ENCODE data around the gene ISM1. TPM values are rescaled to one million over a fixed set of nuclear protein-coding genes. Genes with fewer than 3 reads are reported as not detected.
A peak's percentile ranks its signal among the peaks of the same experiment; 100 is the strongest.

Gene ISM1
- 0.14 TPM in 1 of 2 replicates, not detected in the other for polyA plus RNA-seq (2014; cell fraction: cytosol; rRNA removed)
- not detected in 2 replicates for polyA plus RNA-seq (2014; cell fraction: nucleus; rRNA removed)

DNA sequence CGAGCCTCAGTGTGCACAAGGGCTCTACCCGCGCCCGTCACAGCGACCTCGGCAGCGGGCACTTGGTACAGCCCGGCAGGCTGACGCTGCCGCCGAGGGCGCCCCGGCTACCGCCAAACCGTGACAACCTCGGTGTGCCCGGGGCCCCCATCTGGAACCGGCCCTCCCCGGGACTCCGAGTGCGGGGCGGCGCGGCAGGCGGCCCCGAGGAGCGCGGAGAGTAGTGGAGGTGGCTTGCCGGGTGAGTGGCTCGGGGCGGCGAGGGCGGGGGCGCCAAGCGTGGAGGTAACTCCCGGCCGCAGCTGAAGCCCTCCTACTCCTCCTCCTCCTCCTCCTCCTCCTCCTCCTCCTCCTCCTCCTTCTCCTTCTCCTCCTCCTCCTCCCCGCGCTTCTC lies at the start of gene ISM1:
Gene ISM1 (plus strand): TSS at position 371 of the 394 bp plus-strand sequence. CDS start 503 bp downstream, outside the sequence.
- no peak for DNase-seq (ENCODE audit: low spot score)

DNA sequence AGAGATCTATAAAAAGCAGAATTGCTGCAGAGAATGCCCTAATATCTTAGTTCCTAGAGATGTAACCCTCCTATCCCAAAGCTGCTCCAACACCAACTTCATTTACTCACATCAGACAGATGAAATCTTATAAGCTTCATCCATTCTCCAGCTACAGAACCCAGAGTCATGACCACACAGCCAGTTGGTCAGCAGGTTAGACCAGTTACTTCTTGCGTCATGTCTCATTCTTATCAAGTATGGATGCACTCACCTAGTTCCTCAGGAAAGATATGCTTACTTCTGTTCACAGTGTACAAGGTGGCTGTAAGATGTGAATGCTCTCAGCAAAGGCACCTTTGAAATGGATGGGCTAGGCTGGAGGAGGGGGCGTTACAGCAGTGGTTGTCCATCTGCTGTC lies 47.9 kb upstream of the ISM1 start:
- no peak for DNase-seq (ENCODE audit: low spot score)

DNA sequence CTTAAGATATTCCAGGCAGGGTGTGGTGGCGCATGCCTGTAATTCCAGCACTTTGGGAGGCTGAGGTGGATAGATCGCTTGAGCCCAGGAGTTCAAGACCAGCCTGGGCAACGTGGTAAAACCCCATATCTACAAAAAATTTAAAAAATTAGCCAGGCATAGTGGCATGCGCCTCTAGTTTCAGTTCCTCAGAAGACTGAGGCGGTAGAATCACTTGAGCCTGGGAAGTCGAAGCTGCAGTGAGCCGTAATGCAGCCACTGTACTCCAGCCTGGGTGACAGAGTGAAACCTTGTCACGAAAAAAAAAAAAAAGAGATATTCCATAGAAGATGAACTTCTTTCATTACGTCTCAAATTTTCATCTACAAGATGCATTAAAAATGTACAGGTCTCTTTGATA lies 46.7 kb upstream of the ISM1 start:
- DNase-seq (ENCODE audit: low spot score), result no peak

DNA sequence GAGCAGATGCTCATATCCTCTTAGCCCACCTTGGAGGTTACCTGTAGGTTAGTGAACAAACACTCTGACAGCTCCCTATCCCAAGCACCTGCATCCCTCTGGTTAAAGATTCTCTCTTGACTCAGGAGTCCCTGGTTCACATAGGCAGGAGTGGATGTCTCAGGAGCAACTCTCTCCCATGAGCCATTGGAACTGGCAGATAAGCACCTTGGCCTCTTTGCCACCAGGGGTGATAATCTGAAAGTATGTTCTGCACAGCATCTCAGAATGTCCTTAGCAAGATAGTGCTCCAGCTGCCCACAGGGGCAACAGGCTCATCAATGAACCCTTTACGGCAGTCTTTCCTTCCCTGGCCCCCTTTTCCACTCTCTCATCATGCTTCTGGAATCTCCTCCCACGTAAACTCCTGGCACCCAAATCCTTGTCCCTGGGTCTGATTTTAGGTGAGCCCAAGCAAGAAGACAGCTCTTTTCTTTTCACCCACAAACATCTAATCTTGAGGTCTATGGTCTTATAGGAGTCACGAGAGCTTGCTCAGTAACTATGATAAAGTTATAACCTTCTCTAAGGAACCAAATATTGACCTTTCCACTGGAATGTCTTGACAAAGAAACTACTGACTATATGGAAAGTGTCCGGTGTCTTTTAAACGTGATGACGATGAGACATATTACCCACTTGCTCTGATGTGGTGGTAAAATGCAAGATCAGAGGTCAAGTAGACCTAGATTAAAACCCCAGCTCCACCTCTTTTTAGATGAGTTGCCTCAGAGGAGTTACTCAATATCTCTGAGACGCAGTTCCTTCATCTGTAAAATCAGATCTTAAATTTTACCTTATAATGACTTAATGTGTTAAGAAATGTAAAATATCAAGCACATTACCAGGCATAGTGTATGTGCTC lies 39.8 kb upstream of the ISM1 start:
- no peak for DNase-seq (ENCODE audit: low spot score)

DNA sequence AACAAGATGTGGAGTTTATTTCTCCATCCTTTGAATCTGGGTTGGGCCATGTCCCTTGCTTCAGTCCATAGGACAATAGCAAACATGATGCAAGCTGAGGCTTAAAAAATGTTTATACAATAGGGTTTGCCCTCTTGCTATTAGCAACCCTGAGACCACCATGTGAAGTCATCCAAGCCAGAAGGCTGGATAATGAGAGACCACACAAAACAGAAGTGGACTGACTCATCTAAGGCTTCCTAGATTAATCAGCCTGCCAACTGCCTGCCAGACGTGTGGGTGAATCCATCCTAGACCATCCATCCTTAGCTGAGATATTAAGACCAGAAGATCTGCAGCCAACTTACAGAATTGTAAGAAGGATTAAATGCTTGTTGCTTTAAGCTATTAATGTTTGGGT lies 38.1 kb upstream of the ISM1 start:
- DNase-seq (ENCODE audit: low spot score), result no peak

DNA sequence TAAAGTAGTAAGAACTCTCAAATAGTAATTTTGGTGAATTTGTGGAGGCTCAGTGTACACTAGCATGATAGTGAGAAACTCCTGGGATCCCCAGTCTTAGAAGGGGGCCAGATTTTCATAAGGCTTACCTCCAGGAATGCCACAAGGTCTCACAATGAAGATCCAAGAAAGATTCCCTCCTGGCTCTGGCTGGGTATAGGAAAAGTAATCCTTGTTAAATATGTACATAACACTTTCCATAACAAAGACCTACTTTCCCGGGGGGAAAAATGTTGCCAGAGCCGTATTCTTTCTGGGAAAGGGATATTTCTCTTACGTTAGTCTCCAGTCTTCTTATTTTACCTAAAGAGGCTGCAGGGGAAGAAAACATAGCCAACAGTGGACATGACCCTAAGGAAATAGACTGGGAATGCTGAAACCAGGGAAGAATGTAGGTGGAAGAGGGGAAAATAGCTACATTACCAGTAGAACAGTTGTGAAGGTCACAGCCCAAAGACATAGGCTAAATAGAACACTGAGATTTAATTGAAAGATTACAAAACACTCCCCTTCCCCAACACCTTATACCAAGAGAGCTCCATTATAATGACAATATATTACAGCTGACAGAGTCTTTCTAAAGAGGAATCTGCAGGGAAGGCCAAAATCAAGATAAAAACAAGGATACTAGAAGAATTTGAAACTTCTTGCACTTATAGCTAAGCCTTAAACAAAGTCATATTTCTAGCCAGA lies 34.9 kb upstream of the ISM1 start:
- no peak for DNase-seq (ENCODE audit: low spot score)

DNA sequence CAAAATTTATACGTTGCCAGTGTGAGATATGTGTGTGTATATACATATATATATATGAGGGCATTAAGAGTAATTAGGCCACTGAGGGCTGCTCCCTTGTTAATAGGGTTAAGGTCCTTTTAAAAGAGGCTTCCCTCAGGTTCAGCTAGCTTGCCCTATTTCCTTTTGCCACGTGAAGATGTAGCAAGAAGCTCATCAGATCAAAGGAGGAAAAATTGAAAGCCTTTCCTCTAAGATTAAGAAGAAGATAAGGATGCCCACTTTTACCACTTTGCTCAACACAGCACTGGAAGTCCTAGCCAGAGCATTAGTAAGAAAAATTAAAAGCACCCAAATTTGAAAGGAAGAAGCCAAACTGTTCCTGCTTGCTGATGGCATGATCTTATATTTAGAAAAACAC lies 33.2 kb upstream of the ISM1 start:
- no peak for DNase-seq (ENCODE audit: low spot score)

DNA sequence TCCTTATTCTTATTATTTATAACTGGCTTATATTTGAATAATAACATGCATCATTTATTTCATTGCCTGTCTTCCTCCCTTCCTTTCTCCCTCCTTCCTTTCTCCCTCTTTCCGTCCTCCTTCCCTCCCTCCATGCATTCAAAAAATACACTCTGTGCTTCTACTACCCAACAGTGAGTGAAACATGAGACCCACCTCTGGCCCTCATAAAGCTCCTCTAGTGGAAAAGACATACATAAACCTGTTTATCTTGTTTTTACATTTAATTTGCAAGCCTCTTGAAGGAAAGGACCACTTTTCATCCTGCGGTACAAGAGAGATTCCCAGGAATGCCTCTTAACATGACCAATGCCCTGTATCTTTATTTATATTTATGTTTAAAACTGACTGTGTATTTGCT lies 21.8 kb upstream of the ISM1 start:
- DNase-seq (ENCODE audit: low spot score), result no peak

DNA sequence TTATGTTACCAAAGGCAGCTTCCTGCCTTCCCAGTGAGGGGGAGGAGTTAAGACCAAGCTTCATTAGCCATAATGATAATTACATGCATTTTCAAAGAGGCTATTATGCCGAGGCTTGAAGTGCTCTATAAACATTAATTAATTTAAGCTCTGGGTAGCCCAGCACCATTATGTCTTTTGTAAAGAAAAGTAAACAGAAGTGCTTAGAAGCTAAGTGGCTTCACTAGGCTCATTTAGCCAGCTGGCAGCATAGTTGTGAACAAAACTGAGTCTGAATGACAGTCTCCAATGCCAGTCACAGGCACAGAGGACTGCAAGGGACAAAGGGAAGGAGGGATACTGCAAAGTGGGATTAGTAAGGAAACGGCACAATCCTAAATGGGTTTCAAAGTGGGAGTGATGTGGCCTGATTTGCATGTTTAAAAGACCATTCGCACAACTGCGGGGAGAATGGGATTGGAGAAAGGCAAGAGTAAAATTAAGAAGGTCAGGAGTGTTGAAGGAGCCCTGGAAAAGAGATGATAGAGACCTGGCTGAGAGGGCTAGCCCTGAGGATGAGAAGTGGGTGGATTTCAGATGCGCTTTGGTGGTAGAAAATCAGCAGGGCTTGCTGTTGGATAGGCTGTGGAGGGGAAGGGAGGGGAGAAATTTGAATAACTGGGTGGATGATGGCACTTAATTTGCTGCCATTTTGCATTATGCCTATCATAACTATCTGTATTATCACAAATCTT lies 20.1 kb upstream of the ISM1 start:
- no peak for DNase-seq (ENCODE audit: low spot score)

DNA sequence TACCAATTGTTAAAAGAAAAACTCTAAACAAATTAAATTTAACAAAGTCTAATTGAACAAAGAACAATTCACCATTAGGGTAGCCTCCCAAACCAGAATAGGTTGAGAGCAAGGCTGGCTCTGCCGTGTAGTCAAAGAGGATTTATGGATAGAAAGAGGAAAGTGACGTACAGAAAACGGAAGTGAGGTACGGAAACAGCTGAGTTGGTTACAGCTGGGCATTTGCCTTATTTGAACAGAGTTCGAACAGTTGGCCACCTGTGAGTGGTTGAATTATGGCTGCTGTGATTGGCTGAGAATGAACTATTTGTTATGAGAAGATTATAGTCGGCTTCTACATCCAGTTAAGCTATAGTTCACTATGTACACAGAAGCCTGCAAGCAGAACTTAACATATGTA lies 18.5 kb upstream of the ISM1 start:
- no peak for DNase-seq (ENCODE audit: low spot score)

DNA sequence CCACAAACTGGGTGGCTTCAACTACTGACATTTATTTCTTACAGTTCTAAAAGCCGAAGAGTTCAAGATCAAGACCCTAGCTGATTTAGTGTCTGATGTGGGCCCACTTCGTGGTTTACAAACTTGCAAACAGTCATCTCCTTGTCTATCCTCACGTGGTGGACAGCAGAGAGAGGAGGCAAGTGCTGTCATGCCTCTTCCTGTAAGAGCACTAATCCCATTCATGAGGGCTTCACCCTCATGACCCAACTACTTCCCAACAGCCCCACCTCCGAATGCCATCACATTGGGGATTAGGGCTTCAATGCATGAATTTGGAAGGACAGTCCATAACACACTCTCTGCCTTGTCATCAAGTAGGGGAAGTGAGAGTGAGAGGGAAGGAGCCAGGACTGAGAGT lies 15.6 kb upstream of the ISM1 start:
- no peak for DNase-seq (ENCODE audit: low spot score)

DNA sequence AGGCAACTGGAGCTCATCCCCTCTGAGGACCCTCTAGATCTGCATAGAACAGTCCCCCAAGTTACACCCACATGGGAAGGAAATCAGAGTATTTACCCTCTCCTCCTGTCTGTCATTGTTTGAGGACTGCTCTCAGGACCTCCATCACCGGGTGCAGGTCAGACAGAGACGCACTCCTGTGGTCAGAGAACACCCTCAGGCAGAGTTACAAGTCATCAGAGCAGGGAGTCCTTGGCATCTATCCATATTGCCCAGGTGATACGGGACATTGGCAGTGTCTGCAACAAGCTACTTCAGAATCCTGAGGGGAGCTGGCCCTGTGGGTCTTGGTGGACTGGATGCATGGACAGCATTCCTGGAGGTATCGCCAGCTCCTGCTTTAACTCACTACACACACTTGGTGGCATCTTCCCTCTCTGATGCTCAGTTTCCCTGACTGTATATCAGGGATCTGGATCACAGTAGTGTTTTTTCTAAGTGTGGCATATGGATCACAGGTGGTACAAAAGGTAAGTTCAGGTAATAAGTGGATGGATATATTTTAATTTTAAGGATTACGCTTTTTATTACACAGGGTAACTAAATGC lies 15.1 kb upstream of the ISM1 start:
- no peak for DNase-seq (ENCODE audit: low spot score)

DNA sequence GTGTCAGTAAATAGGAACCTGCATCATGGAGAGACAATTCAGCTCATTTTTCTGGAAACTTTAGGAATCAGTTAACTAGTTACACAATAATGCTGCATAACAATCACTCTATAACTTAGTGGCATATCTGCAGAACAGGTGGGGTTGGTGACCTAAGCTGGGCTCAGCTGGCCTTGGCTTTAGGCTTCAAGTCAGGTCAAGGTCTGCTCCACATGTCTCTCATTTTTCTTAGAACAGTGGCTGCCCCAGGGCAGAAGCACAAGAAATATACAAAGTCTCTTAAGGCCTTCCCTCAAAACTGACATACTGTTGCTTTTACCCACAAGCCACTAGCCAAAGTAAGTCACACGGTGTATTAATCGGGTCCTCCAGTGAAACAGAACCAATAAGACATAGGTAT lies 14.1 kb upstream of the ISM1 start:
- no peak for DNase-seq (ENCODE audit: low spot score)

DNA sequence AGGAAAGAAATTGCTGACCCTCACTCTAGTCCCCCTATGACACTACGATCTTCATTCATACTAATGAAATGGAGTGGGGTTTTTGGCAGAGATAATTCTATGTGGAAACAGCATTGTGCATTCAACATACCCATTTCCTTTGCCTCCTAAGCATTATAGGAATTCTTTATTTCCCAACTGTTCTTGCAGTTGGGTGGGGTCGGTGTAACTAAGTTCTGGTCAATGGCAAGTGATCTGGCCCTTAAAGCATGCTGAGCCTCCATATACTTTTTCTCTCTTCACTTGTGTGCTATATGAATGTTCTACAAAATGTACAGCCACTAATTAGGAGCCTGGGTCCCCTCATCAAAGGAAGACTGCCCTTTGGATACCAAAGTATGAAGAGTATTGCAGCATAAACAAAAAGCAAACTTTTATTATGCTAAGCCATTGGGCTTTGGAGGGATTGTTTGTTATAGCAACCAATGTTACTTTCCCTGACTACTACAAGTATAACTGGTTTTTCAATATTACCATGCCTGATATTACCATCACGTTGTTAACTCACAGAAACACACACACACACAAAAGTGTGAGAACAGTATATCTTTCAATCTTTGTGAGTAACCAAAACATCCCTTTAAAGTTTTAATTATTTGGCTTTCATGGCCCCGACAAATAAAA lies 9.0 kb upstream of the ISM1 start:
- no peak for DNase-seq (ENCODE audit: low spot score)

DNA sequence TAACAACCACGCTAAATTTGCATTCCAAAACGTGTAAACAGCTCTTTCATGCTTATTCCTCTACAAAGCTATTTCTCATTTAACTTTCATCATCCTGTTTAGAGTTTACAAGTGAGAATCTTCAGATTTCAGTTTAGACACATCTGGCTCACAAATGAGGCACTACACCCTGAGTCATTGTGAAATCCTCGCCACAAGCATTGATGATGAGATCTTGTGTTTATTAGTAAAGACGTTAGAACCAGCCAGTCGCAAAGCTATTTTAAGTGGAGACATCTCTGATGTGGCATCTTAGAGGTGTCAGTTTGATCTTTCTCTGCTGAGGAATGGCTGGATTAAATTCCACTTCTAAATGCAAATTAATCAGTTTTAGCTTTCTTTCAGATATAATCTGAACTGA lies 8.3 kb upstream of the ISM1 start:
- DNase-seq (ENCODE audit: low spot score), result no peak

DNA sequence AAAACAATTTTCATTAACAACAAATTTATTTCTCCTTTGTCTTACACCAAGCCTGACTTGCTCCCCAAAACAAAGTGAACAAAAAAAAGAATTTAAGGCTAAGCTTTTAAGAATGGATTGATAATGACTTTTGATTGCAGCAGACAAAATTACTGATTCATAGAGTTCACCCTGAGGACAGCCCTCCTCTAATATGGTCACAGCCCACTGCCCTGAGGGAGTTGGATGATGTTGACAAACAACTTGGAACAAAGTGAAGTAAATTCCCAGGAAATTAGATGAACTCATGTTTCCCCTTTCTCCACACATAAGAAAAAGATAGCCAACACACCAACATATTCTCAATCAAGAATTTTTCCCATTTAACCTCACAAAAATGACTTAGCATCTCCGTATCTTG lies 7.7 kb upstream of the ISM1 start:
- DNase-seq (ENCODE audit: low spot score), result no peak

DNA sequence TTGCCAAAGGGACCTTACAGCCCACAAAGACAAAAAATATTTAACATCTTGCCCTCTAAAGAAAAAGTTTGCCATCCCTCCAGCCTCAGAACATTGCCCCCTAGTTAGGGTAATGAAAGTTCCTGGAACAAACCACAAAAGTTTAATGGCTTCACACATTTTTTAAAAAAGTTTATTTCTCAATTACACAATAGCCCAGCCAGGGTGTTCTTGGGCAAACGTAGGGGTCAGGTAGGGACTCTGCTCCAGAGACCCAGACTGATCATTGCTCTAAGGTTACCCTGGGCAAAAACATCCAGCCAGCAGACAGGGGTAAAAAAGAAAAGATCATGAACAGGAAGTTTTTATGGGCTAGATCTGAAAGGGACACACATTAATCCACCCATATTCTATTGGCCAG lies 4.5 kb upstream of the ISM1 start:
- no peak for DNase-seq (ENCODE audit: low spot score)

DNA sequence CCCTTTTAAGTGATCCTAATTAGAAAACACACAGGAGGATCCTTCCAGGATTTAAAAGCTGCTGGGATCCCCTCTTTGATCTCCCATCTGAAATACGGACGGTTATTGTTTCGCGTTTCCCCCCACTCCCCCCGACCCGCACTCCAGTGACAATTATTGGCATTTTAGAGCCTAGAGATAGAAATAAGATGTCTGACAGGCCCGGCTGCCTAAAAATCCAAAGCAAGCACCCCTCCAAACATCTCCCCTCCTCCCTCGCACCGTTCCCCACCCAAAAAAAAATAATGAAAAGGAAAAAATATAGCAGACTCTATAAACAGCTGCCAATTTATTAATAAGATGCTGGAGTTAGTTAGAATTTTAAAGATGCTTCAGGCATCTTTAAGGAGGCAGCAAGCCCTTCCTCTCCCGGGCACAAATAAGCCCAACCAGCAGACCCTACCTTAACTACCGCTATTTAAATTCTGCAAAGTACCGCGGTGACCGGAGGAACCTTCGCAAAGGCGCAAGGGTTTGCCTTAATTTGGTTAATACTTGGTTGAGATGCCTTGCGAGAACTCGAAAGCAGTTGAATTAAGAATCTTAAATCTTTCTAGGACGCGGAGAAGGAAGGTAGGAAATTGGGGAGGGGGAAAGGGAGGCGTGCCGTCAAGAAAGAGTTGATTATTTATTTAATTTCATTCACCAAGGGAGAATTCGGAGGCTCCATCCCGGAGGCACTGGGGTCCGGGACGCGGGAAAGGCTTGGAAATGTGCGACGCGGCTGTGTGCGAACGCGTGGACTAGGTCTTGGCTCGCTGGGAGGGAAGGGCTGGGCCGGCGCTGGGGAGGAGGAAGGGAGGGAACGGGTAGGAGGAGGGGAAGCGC lies 1.5 kb upstream of the ISM1 start:
- DNase-seq (ENCODE audit: low spot score), result no peak

DNA sequence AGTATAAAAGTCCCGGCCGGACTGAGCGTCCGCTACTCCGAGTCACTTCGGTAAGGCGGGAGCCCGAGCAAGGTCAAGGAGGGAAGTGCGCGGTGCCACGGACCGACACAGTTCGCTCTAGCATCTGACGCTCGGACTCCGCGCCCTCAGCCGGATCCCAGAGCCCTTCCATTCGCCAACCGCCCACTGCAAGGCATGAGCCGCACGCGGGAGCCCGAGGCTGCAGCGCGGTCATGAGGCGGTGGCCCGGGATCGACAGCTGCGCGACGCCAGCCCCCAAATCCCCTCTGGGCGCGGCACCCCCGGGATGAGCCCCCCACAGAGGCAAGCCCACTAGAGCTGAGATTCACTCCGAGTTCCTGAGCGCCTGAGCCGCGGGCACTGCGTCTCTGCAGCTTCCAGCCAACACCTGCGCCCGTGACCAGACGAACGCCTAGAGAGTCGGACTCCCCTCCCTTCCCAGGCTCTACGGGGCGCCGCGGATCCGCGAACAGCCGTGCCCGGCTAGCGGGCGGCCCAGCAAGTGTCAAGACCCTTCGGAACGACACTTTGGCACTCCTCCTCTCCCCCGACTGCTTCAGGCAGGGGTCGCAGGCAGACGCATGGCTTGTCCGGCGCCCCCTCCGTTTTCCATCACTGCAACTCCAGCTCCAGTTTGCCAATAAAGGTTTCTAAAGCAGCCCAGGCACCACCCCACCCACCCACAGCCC lies 725 bp upstream of the ISM1 start:
- peak; percentile 54 for DNase-seq (ENCODE audit: low spot score)

DNA sequence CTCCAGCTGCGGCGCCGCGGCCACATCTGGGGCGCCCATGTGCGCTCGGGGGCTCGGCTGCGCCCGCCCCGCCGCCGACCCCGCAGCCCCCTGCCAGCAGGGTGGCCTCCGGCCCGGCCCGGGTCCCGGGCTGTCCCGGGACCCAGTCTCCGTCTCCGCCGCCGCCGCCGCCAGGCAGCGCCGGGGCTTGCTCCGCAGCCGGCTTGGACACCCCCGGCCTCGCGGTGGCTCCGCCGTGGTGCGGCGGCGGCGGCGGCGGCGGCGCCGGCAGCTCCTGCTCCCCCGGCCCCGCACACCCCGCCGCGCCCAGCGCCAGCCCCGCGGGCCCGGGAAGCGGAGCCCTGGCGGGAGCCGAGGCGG lies 219 bp downstream of the ISM1 start:
- DNase-seq (ENCODE audit: low spot score), result no peak
